GM12892 (cell line): ENCODE results near the gene DAPK2.

Experiments used
- POLR2A ChIP-seq: IDR thresholded peaks from 2 replicates; pipeline ENCODE4 v1.6.1; 2011; ENCODE audit warnings: low read depth, low read length, control low read depth
- POLR2AphosphoS5 ChIP-seq: IDR thresholded peaks from 2 replicates; pipeline ENCODE4 v1.6.1; 2011; ENCODE audit warnings: low read depth, low read length, control low read depth
- TAF1 ChIP-seq: IDR thresholded peaks from 2 replicates; pipeline ENCODE4 v1.6.1; 2011; ENCODE audit warnings: low read depth, mild to moderate bottlenecking, control low read depth, low read length, borderline replicate concordance

DNA sequence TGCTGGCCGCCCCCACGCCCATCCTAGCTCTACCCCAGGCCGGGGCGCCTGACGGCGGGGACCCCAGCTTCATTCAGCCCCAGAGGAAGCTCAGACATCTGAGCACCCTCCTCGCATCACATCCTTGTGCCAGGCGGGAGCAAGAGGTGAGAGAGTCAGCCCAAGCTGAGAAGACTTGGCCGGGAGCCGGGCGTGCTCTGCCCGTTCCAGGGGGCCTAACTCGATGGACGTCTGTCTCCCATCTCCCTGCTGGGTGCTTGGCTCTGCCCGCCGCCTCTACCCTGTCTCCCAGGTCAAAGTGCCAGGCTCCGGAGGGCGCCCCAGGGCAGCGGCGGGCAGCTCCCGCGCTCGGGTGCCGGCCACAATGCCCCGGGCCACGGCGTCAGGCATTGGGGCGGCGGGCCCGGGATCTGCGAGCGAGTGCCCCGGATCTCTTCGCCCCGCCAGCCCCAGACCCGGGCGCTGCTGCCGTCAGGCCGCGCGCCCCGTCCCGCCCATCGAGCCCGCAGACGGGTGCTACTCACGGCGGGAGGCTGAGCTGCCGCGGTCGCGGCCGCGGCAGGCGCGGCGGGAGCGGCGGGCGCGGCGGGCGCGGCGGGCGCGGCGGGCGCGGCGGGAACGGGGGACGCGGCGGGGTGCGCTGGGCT, 388 bp downstream of the DAPK2 start:
- TF ChIP-seq POLR2A = no peak
- TF ChIP-seq POLR2AphosphoS5 = no peak
- no peak for TF ChIP-seq TAF1
